Glutamatergic neuron (in vitro differentiated cells): ENCODE data around the gene COBL. TPM values are rescaled to one million over a fixed set of nuclear protein-coding genes. Genes with fewer than 3 reads are reported as not detected.

Experiments
- DNase-seq: peaks from one replicate; pipeline ENCODE4 v3.0.0; 2022
- H3K27ac Mint-ChIP-seq: one replicate; pipeline ENCODE4 v1.8.0; 2020; ENCODE audit warnings: mild to moderate bottlenecking, mixed read lengths, inconsistent platforms; ENCODE audit not compliant: unreplicated experiment
- H3K27me3 Mint-ChIP-seq: one replicate; pipeline ENCODE4 v1.8.0; 2020; ENCODE audit warnings: mild to moderate bottlenecking, moderate library complexity, mixed read lengths, inconsistent platforms; ENCODE audit not compliant: unreplicated experiment
- H3K36me3 Mint-ChIP-seq: one replicate; pipeline ENCODE4 v1.8.0; 2020; ENCODE audit warnings: mild to moderate bottlenecking, mixed read lengths, inconsistent platforms; ENCODE audit not compliant: unreplicated experiment
- H3K4me1 Mint-ChIP-seq: one replicate; pipeline ENCODE4 v1.8.0; 2020; ENCODE audit warnings: mild to moderate bottlenecking, low read depth, mixed read lengths, inconsistent platforms; ENCODE audit not compliant: unreplicated experiment
- H3K4me3 Mint-ChIP-seq: one replicate; pipeline ENCODE4 v1.8.0; 2020; ENCODE audit warnings: mild to moderate bottlenecking, mixed read lengths, inconsistent platforms; ENCODE audit not compliant: unreplicated experiment
- H3K9me3 Mint-ChIP-seq: one replicate; pipeline ENCODE4 v1.8.0; 2020; ENCODE audit warnings: mild to moderate bottlenecking, moderate library complexity, mixed read lengths, inconsistent platforms; ENCODE audit not compliant: unreplicated experiment
- CTCF ChIP-seq: fragments of 200-600 bp; sonication (generic); IDR thresholded peaks from one replicate; pipeline ENCODE4 v1.5.0; 2021; ENCODE audit not compliant: partially characterized antibody, unreplicated experiment
- total RNA-seq: library from RNA; stranded (reverse); fragmentation: NEBNext Ultra II Directional; extraction: Animal tissue kit (Norgen Biotek cat#: 25700); gene quantifications from one replicate; pipeline ENCODE4 v1.2.1, GENCODE V29; 2021; ENCODE audit not compliant: unreplicated experiment

COBL gene
- total RNA-seq, 1 donor from 2014 or later = 3.3 TPM

- Mint-ChIP-seq H3K27me3 (peaks cover 5% of the 10 kb centered on the region), H3K4me3 (no peak overlapping the region), H3K4me1 (peaks cover 5% of the 10 kb centered on the region), H3K36me3 (no peaks in the 10 kb centered on the region), H3K9me3 (no peaks in the 10 kb centered on the region), H3K27ac (no peak overlapping the region)
- TF ChIP-seq CTCF = no peak
- no peak for DNase-seq
These were observed 82.5 kb downstream of the COBL start for GRCh38 chr7:51234139-51234538.

- Mint-ChIP-seq H3K36me3 (no peaks in the 10 kb centered on the region), H3K9me3 (no peaks in the 10 kb centered on the region), H3K4me1 (peaks cover 5% of the 10 kb centered on the region), H3K27me3 (peaks cover 7% of the 10 kb centered on the region), H3K4me3 (no peak overlapping the region), H3K27ac (no peak overlapping the region)
- no peak for TF ChIP-seq CTCF
- no peak for DNase-seq
These were observed 83.2 kb downstream of the COBL start for GRCh38 chr7:51233374-51233773.

GRCh38 chr7:51230723-51231122 is 85.9 kb downstream of the COBL start:
- DNase-seq = no peak
- Mint-ChIP-seq H3K4me3 (no peak overlapping the region), H3K27me3 (peaks cover 7% of the 10 kb centered on the region), H3K27ac (no peak overlapping the region), H3K4me1 (peaks cover 5% of the 10 kb centered on the region), H3K9me3 (no peaks in the 10 kb centered on the region), H3K36me3 (no peaks in the 10 kb centered on the region)
- no peak for TF ChIP-seq CTCF

- Mint-ChIP-seq H3K27ac (no peak overlapping the region), H3K4me1 (peaks cover 5% of the 10 kb centered on the region)
- TF ChIP-seq CTCF = no peak
These were observed 86.3 kb downstream of the COBL start for GRCh38 chr7:51230324-51230625.

GRCh38 chr7:51229620-51230323 is 86.8 kb downstream of the COBL start:
- peaks cover 5% of the 10 kb centered on the region for H3K27me3 Mint-ChIP-seq
- no peaks in the 10 kb centered on the region for H3K9me3 Mint-ChIP-seq
- no peak overlapping the region for H3K4me3 Mint-ChIP-seq
- peaks cover 5% of the 10 kb centered on the region for H3K4me1 Mint-ChIP-seq
- no peak for TF ChIP-seq CTCF
- H3K27ac Mint-ChIP-seq = no peak overlapping the region
- no peaks in the 10 kb centered on the region for H3K36me3 Mint-ChIP-seq
- DNase-seq = no peak

More at GRCh38 chr7:51230324-51230625, 86.3 kb downstream of the COBL start:
- Mint-ChIP-seq H3K36me3 (no peaks in the 10 kb centered on the region), H3K9me3 (no peaks in the 10 kb centered on the region), H3K27me3 (peaks cover 7% of the 10 kb centered on the region), H3K4me3 (no peak overlapping the region)
- DNase-seq = no peak
